NK-92 (cell line): Measurements from ENCODE around the gene FAU.

Source experiments
- DNase-seq: peaks from one replicate; lab custom pipeline; 2025; ENCODE audit not compliant: unreplicated experiment; lab: John Stamatoyannopoulos, UW

FAU gene

GRCh38 chr11:65136515-65137096 lies 14.7 kb upstream of the FAU start:
- no peak for DNase-seq

- DNase-seq, result no peak
Observed at GRCh38 chr11:65135633-65136145, 13.8 kb upstream of the FAU start.

- peak; percentile 65 for DNase-seq
Observed at GRCh38 chr11:65134952-65135632, 13.2 kb upstream of the FAU start.

- peak; percentile 34 for DNase-seq
Observed at GRCh38 chr11:65134240-65134951, 12.5 kb upstream of the FAU start, which contains the start of gene SYVN1. Gene SYVN1 (minus strand): TSS chr11:65134519. CDS start chr11:65133601, 918 bp downstream.

DNA sequence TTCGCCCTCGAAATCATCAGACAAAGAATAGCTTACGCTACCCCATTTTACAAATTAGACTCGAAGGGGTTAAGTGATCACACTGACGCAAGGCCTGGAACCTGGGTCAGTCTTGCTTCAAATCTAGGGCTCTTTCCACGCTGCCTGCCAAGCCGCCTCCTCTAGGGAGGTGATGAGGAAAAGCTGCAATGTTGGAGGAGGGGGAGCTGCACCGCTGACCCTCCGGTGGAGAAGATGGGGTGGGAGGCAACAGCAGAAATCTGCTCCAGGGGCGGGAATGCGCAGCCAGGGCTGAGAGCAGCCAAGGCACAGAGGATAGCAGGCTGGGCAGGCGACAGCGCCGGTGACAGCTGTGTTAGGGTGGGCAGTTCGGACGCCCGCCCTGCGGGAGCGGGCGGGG lies 11.8 kb upstream of the FAU start:
- no peak for DNase-seq

DNA sequence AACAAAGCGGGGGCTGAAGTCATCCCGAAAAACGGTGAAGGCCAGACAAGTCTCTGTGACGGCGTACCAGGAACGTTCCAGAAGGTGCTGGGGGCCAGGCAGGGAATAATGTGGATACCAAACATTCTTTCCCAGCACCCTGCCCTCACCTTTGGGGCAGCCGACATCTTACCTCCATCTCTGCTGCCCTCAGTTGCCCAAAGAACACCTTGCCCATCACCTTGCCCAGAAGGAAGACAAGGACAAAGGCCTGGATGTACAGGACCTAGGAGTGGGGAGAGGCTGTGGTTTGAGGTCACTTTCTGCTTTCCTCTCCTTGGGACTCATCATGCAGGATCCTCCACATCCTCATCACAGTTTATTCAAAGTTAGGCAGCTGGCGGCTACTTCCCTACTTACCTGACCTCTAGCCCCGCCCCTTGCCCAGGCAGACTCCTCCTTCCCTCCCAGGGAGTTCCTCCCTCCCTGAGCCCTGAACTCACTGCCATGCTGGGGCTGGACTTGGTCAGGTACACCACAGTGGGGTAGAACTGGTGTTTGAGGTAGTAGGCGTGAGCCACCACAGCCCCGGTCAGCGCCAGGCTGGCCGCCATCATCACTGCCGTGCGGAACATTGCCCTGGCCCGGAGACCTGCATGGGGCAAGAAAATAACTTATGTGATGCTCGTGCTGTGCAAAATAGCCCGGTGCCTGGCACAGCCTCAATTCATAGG lies 11.2 kb upstream of the FAU start:
- no peak for DNase-seq

- DNase-seq, result no peak
Observed at GRCh38 chr11:65132238-65132987, 10.5 kb upstream of the FAU start.

DNA sequence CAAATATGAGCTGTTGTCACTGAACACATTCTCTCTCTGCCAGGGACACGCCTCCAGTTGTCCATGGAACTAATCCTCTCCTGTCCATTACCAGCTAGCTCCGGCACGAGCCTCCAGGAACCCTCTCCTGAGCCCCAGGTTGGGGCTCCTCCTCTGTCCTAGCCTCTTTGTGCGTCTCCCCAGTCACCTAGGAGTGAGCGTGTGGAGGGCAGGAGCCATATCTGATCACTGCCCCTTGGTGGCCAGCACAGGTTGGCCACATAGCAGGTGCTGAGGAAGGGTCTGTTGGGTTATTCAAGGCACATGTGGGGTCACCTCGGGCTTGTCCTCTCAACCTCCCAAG lies 9.9 kb upstream of the FAU start:
- DNase-seq, result no peak

DNA sequence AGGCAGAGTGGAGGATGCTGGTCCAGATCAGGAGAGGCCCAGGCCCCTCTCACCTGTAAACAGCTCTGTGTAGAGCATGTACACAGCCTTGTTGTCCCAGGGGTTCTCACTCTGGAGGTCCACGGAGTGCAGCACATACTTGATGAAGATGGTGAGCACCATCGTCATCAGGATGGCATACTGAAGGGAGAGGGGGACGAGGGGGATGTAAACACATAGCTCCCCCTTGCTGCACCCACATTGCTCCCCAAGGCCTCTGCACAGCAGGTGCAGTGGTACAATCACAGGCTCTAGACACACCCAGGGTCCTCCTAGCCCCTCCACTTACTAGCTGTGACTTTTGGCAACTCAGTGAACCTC lies 9.5 kb upstream of the FAU start:
- DNase-seq, result no peak

DNA sequence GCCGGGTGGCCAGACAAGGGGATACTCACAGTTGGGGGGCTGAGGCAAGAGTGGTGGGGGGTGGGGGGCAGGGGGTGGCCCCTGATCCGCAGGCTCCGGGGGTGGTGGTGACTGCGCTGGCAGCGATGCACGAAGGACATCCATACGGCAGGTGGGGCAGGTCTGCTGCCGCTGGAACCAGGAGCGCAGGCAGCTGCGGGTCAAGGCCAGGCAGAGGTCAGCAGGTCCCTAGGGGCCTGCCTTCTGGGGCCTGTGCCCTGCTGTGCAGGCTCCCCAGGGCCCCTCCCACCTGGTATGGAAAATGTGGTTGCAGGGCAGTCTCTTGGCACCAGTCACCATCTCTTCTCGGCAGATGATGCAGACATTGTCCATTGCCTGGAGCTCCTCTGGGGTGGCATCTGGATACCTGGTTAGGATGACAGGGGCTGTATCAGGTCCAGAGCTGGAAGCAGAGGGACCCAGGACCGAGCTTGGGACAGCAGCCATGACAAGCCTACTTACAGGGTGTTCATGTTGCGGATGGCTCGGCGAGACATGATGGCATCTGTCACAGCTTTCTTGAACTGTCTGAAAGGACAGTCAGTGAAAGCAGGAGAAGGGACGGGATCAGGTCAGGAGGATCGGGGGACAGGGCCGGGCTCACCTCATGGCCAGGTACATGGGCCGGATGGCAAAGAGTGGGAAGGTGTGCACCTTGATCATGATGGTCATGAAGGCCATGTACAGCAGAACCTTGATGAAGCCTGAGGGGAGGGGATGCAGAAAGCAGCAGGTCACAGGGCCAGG lies 8.9 kb upstream of the FAU start:
- DNase-seq, result no peak

GRCh38 chr11:65129649-65130441 lies 7.9 kb upstream of the FAU start:
- no peak for DNase-seq

GRCh38 chr11:65128182-65129145 lies 6.5 kb upstream of the FAU start:
- DNase-seq, result no peak

GRCh38 chr11:65127473-65128181 lies 5.7 kb upstream of the FAU start:
- DNase-seq, result no peak

- no peak for DNase-seq
Observed at GRCh38 chr11:65126624-65127274, 4.8 kb upstream of the FAU start.

DNA sequence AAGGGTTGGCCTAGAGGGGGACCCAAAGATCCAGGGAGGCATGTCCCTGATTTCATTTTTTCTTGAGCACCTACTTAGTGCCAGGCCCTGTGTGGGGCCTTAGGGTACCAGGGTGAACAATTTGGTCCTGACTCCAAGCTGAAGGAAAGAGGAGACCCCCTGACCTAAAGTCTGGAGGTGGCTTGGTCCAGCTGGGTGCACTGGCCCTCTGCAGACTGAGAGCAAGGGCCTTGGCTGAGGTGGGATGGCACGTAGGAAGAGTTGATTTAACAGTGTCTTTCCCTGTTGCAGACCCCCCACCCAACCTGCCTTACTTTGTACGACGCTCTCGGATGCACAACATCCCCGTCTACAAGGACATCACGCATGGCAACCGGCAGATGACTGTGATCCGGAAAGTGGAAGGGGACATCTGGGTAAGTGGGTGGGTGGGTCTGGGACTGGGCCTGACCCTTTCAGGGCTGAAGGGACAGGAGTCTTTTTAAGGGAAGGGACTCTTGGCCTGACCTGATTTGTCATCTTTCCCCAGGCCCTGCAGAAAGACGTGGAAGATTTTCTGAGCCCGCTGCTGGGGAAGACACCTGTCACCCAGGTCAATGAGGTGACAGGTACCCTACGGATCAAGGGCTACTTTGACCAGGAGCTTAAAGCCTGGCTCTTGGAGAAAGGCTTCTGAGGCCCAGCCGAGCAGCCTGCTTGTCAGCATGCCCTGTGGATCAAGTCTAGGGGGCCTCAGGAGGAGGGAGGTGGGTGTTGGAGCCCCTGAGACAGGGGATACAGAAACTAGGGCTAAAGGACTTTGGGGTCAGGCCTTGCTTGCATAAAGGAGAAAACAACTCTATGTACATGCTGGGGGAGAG lies 3.5 kb upstream of the FAU start:
- DNase-seq, result no peak
